ENCODE results near the gene ZNF548. TPM values are rescaled to one million over a fixed set of nuclear protein-coding genes. Genes with fewer than 3 reads are reported as not detected.

ZNF548 gene
- total RNA-seq, result 10 to 100 TPM; 26.9 to 32.6 TPM

DNA sequence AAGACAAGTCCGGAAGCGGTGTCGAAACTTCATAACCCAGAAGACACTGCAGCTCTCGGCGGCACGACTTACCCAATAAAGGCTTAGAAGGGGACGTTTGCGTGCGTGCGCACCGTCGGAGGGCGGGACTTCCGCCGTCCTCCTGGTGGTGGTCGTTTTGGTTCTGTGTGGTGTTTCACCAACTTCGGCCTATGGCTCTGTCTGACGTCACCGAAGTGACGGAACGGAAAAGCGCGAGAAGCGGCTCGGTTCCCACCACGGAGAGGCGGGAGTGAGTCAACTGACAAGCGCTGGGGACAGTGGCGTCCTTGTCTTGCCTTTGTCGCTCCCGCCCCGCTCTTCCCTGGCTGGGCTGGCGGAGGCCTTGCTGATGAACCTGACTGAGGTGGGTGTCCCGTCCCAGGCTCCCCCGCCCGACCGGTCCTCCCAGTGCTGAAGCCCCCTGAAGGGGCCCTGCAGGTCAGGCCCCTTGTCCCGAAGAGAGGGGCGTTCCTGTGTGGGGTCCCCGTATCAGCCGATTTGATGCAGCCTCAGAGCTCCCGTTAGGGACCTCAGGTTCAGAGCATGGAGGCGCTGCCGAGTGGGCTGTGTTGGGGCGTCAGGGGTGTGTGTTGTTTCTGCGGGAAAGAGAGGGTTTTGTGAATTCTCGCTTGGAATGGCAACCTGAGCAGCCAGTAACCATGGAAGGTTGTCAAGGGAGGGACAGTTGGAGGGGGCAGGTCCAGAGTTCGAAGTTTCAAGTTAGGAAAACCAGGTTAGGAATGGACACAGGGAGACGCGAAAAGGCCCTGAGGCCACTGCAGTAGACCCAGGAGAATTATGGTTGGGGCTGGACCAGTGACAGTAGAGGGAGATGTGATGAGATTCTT is at the start of gene ZNF548:
Gene ZNF548, plus strand, starts transcription at position 125 of the 869 bp plus-strand sequence. Its CDS starts 246 bp downstream, at position 371.
- Mint-ChIP-seq H3K27me3 (no peaks in the 10 kb centered on the region), H3K36me3 (ENCODE audit: low read depth) (peaks cover 58% of the 10 kb centered on the region), H3K9me3 (peaks cover 38% of the 10 kb centered on the region), H3K27ac (peak within 1 kb of the TSS; percentile 87), H3K4me3 (peak within 1 kb of the TSS; percentile 98), H3K4me1 (peaks cover 43% of the 10 kb centered on the region)
- POLR2A ChIA-PET, result interaction anchor here (0.8 to 2.0 kb wide), 11 partner anchors 9 to 794 kb away, joined by 3 to 12 read pairs (median 4); partner anchors contain the start of genes TRAPPC2B, ZNF264, ZNF417 and ZNF419
- CTCF ChIA-PET, result interaction anchor here (1.5 to 1.7 kb wide), 2 partner anchors 22 to 39 kb away, joined by 3 to 5 read pairs; partner anchors contain the start of gene ZNF304
- peak; percentile 95 for DNase-seq

DNA sequence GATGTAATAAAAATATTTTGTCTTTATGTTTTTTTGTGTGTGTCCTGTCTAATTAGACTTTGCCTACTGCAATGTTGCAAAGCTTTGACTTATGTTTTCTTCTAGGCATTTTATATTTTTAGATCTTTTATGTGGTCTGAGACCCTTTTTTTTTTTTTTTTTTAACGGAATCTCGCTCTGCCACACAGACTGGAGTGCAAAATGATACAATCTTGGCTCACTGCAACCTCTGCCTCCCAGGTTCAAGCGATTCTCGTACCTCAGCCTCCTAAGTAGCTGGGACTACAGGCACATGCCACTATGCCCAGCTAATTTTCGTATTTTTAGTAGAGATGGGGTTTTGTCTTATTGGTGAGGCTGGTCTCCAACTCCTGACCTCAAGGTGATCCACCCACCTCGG is 47.1 kb upstream of the ZNF548 start:
- CTCF ChIA-PET, result no interaction called here
- Mint-ChIP-seq H3K4me3 (no peak overlapping the region), H3K4me1 (no peaks in the 10 kb centered on the region), H3K27ac (no peak overlapping the region), H3K27me3 (peaks cover 2% of the 10 kb centered on the region), H3K9me3 (peaks cover 24% of the 10 kb centered on the region), H3K36me3 (ENCODE audit: low read depth) (peaks cover 3% of the 10 kb centered on the region)
- DNase-seq, result no peak
- POLR2A ChIA-PET, result no interaction called here

DNA sequence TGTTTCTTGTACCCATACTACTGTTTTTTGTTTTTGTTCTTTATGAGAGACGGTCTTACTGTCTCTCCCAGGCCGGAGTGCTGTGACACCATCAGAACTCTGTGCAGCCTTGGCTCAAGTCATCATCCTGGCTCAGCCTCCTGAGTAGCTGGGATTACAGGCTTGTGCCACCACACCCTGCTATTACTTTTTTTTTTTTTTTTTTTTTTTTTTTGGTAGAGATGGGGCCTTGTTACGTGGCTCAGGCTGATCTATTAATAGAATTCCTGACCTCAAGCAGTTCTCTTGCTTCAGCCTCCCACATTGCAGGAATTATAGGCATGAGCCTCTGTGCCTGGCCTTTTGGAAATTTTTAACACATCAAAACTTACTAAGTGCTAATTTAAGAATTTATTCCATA is 41.5 kb upstream of the ZNF548 start:
- no peak overlapping the region for H3K27ac Mint-ChIP-seq
- no peak overlapping the region for H3K4me3 Mint-ChIP-seq
- POLR2A ChIA-PET, result no interaction called here
- H3K4me1 Mint-ChIP-seq, result peaks cover 30% of the 10 kb centered on the region
- CTCF ChIA-PET, result interaction anchor here (0.5 kb wide), 1 partner anchor 388 kb away, joined by 3 read pairs; no protein-coding TSS in a partner anchor
- peaks cover 2% of the 10 kb centered on the region for H3K27me3 Mint-ChIP-seq
- DNase-seq, result no peak
- peaks cover 19% of the 10 kb centered on the region for H3K9me3 Mint-ChIP-seq
- H3K36me3 Mint-ChIP-seq (ENCODE audit: low read depth), result peaks cover 24% of the 10 kb centered on the region

- POLR2A ChIA-PET, result interaction anchor here (0.8 to 1.0 kb wide), 4 partner anchors 12 to 832 kb away, joined by 3 to 7 read pairs (median 4); partner anchors contain the start of genes TRAPPC2B, ZNF547 and ZNF805
- peaks cover 54% of the 10 kb centered on the region for H3K36me3 Mint-ChIP-seq (ENCODE audit: low read depth)
- peak; percentile 90 for DNase-seq
- H3K27me3 Mint-ChIP-seq, result peaks cover 2% of the 10 kb centered on the region
- H3K4me1 Mint-ChIP-seq, result peaks cover 36% of the 10 kb centered on the region
- H3K9me3 Mint-ChIP-seq, result peaks cover 35% of the 10 kb centered on the region
- peak within 1 kb of the TSS; percentile 93 for H3K4me3 Mint-ChIP-seq
- CTCF ChIA-PET, result interaction anchor here (1.0 kb wide), 2 partner anchors 12 to 39 kb away, joined by 3 to 5 read pairs; partner anchors contain the start of genes TRAPPC2B, ZNF547 and ZNF548
- peak within 1 kb of the TSS; percentile 85 for H3K27ac Mint-ChIP-seq
Measured at GRCh38 chr19:57350877-57351805, 38.5 kb upstream of the ZNF548 start, which contains the start of gene ZNF304. Gene ZNF304 (plus strand): TSS chr19:57351271. CDS start chr19:57351665, 394 bp downstream.

GRCh38 chr19:57351867-57352266 is 37.8 kb upstream of the ZNF548 start:
- Mint-ChIP-seq H3K27me3 (peaks cover 2% of the 10 kb centered on the region), H3K36me3 (ENCODE audit: low read depth) (peaks cover 61% of the 10 kb centered on the region), H3K4me1 (peaks cover 36% of the 10 kb centered on the region), H3K27ac (peak overlapping the region; percentile 85), H3K9me3 (peaks cover 41% of the 10 kb centered on the region), H3K4me3 (peak overlapping the region; percentile 93)
- ChIA-PET POLR2A (no interaction called here), CTCF (no interaction called here)
- no peak for DNase-seq

DNA sequence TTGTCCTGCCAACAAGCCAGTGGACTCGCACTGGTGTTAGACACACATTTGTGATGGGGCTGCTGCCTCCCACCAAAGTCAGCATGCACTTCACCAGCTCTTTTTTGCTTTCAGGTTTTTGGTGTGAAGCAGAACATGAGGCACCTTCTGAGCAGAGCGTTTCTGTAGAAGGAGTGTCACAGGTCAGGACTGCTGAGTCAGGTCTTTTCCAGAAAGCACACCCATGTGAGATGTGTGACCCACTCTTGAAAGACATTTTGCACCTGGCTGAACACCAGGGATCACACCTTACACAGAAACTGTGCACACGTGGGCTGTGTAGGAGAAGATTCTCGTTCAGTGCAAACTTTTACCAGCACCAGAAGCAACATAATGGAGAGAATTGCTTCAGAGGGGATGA is 33.7 kb upstream of the ZNF548 start:
- H3K4me3 Mint-ChIP-seq, result no peak overlapping the region
- DNase-seq, result no peak
- H3K9me3 Mint-ChIP-seq, result peaks cover 61% of the 10 kb centered on the region
- peaks cover 87% of the 10 kb centered on the region for H3K36me3 Mint-ChIP-seq (ENCODE audit: low read depth)
- CTCF ChIA-PET, result no interaction called here
- POLR2A ChIA-PET, result no interaction called here
- no peaks in the 10 kb centered on the region for H3K27me3 Mint-ChIP-seq
- no peak overlapping the region for H3K27ac Mint-ChIP-seq
- peaks cover 28% of the 10 kb centered on the region for H3K4me1 Mint-ChIP-seq

DNA sequence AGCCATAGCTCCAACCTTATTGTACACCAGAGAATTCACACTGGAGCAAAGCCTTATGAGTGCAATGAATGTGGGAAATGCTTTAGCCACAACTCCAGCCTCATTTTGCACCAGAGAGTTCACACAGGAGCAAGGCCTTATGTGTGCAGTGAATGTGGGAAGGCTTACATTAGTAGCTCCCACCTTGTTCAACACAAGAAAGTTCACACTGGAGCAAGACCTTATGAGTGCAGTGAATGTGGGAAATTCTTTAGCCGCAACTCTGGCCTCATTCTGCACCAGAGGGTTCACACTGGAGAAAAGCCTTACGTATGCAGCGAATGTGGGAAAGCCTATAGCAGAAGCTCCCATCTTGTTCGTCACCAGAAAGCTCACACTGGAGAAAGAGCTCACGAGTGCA is 32.2 kb upstream of the ZNF548 start:
- POLR2A ChIA-PET, result no interaction called here

DNA sequence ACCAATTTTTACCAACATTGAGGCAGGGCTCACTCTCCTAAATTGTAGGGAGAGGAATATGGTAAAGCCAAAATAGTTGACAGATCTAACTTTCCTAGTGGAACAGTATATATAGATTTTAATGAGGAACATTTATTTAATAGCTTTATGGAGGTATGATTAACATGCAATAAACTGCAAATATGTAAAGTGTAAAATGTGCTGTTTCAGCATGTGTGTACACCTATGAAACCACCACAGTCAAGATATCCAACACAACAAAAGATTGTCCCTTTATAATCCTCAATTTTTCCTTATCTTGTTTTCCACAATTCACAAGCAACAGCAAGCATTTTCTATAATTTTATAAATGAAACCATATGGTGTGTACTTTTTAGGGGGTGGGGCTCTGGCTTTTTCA is 30.4 kb upstream of the ZNF548 start:
- Mint-ChIP-seq H3K36me3 (ENCODE audit: low read depth) (peaks cover 67% of the 10 kb centered on the region), H3K27ac (no peak overlapping the region), H3K4me3 (no peak overlapping the region), H3K4me1 (peaks cover 15% of the 10 kb centered on the region), H3K27me3 (no peaks in the 10 kb centered on the region), H3K9me3 (peaks cover 62% of the 10 kb centered on the region)
- DNase-seq, result no peak
- ChIA-PET CTCF (no interaction called here), POLR2A (no interaction called here)

More for the DNA sequence above, 32.2 kb upstream of the ZNF548 start:
- Mint-ChIP-seq H3K4me3 (no peak overlapping the region), H3K27me3 (no peaks in the 10 kb centered on the region), H3K9me3 (peaks cover 63% of the 10 kb centered on the region), H3K36me3 (ENCODE audit: low read depth) (peaks cover 72% of the 10 kb centered on the region), H3K27ac (no peak overlapping the region), H3K4me1 (peaks cover 13% of the 10 kb centered on the region)
- CTCF ChIA-PET, result interaction anchor here (0.5 kb wide), 1 partner anchor 27 kb away, joined by 3 read pairs; no protein-coding TSS in a partner anchor
- no peak for DNase-seq

GRCh38 chr19:57362419-57362818 is 27.2 kb upstream of the ZNF548 start:
- DNase-seq, result no peak
- Mint-ChIP-seq H3K4me3 (peak overlapping the region; percentile 82), H3K4me1 (peaks cover 17% of the 10 kb centered on the region), H3K9me3 (peaks cover 43% of the 10 kb centered on the region), H3K27ac (peak overlapping the region; percentile 90), H3K36me3 (ENCODE audit: low read depth) (peaks cover 47% of the 10 kb centered on the region), H3K27me3 (no peaks in the 10 kb centered on the region)
- ChIA-PET POLR2A (interaction anchor here (1.4 to 1.8 kb wide), 2 partner anchors 12 to 27 kb away, joined by 7 to 9 read pairs; partner anchors contain the start of genes ZNF304 and ZNF548), CTCF (no interaction called here)

- no peaks in the 10 kb centered on the region for H3K27me3 Mint-ChIP-seq
- peaks cover 39% of the 10 kb centered on the region for H3K9me3 Mint-ChIP-seq
- ChIA-PET CTCF (interaction anchor here (1.5 kb wide), 1 partner anchor 12 kb away, joined by 3 read pairs; the partner anchor contains the start of gene ZNF304), POLR2A (interaction anchor here (0.6 to 1.8 kb wide), 6 partner anchors 12 to 452 kb away, joined by 3 to 9 read pairs (median 3); partner anchors contain the start of genes ZNF304, ZNF416, ZNF548 and ZNF552)
- H3K36me3 Mint-ChIP-seq (ENCODE audit: low read depth), result peaks cover 42% of the 10 kb centered on the region
- H3K4me1 Mint-ChIP-seq, result peaks cover 17% of the 10 kb centered on the region
- peak within 1 kb of the TSS; percentile 90 for H3K27ac Mint-ChIP-seq
- peak; percentile 99 for DNase-seq
- H3K4me3 Mint-ChIP-seq, result peak within 1 kb of the TSS; percentile 82
Measured at GRCh38 chr19:57362997-57363687, 26.5 kb upstream of the ZNF548 start, which contains the start of the genes TRAPPC2B and ZNF547. Gene TRAPPC2B (plus strand): TSS chr19:57363551. CDS start chr19:57364834, 1,283 bp downstream. Gene ZNF547 (plus strand): TSS chr19:57363551. CDS start chr19:57368556, 5,005 bp downstream.

GRCh38 chr19:57363688-57364181 is 25.9 kb upstream of the ZNF548 start:
- peaks cover 42% of the 10 kb centered on the region for H3K36me3 Mint-ChIP-seq (ENCODE audit: low read depth)
- peaks cover 40% of the 10 kb centered on the region for H3K9me3 Mint-ChIP-seq
- ChIA-PET CTCF (interaction anchor here (1.5 kb wide), 1 partner anchor 13 kb away, joined by 3 read pairs; the partner anchor contains the start of gene ZNF304), POLR2A (interaction anchor here (0.7 to 1.8 kb wide), 5 partner anchors 13 to 451 kb away, joined by 3 to 9 read pairs (median 3); partner anchors contain the start of genes ZNF304, ZNF416, ZNF548 and ZNF552)
- DNase-seq, result no peak
- no peaks in the 10 kb centered on the region for H3K27me3 Mint-ChIP-seq
- peak overlapping the region; percentile 82 for H3K4me3 Mint-ChIP-seq
- peaks cover 17% of the 10 kb centered on the region for H3K4me1 Mint-ChIP-seq
- H3K27ac Mint-ChIP-seq, result peak overlapping the region; percentile 90
